Suprapubic skin (tissue), 3 donors: ENCODE results near the gene TOMM40L.

Experiments used
- POLR2A ChIP-seq, 2 donors: fragments of 450-650 bp; IDR thresholded peaks; one replicate each; pipeline ENCODE4 v1.6.1; 2017; ENCODE audit warnings: antibody characterized with exemption in 2 of 2, mild to moderate bottlenecking in 2 of 2, moderate library complexity in 2 of 2
- TF ChIP-seq, protein P1 (sequence below), 2 donors: fragments of 200-600 bp in 1 of 2; fragments of 450-650 bp in 1 of 2; sonication (generic) in 1 of 2; IDR thresholded peaks; one replicate each; pipeline ENCODE4 v1.5.1; 2016 to 2019; ENCODE audit warnings: antibody characterized with exemption in 2 of 2, mild to moderate bottlenecking in 1 of 2, moderate library complexity in 1 of 2

DNA sequence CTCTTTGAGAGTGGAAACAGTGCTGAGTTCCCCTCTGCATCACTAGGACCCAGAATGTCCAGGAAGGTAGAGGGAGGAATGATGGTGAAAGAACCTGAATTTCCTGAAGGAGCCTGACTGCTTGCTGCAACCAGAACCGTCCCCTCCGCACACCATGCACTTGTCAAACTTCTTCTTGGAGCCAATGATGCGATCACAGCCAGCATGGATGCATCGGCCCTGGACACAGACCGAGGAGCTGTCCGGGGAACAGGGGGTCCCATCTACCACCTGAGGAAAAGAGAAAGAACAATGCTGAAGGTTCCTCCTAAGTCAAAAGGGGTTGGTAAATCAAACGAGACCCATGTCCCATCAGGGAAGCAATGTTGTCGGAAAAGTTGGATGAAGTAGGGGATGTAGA lies 33.9 kb upstream of the TOMM40L start:
- TF ChIP-seq, protein P1, sequence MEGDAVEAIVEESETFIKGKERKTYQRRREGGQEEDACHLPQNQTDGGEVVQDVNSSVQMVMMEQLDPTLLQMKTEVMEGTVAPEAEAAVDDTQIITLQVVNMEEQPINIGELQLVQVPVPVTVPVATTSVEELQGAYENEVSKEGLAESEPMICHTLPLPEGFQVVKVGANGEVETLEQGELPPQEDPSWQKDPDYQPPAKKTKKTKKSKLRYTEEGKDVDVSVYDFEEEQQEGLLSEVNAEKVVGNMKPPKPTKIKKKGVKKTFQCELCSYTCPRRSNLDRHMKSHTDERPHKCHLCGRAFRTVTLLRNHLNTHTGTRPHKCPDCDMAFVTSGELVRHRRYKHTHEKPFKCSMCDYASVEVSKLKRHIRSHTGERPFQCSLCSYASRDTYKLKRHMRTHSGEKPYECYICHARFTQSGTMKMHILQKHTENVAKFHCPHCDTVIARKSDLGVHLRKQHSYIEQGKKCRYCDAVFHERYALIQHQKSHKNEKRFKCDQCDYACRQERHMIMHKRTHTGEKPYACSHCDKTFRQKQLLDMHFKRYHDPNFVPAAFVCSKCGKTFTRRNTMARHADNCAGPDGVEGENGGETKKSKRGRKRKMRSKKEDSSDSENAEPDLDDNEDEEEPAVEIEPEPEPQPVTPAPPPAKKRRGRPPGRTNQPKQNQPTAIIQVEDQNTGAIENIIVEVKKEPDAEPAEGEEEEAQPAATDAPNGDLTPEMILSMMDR (IDR thresholded peaks at IDR 0.05) = no peak
- no peak for TF ChIP-seq POLR2A (IDR thresholded peaks at IDR 0.05)
